ENCODE measurements around the gene EXOC7. TPM values are rescaled to one million over a fixed set of nuclear protein-coding genes. Genes with fewer than 3 reads are reported as not detected.
A peak's percentile ranks its signal among the peaks of the same experiment; 100 is the strongest.

Gene EXOC7
- total RNA-seq, 2 experiments from 2014 or later: 81.2 to 88.1 TPM

GRCh38 chr17:76088868-76089576 is 14.6 kb downstream of the EXOC7 start:
- Mint-ChIP-seq H3K27ac (no peak overlapping the region), H3K9me3 (no peaks in the 10 kb centered on the region), H3K36me3 (peaks cover 4% of the 10 kb centered on the region)

GRCh38 chr17:76088041-76088867 is 15.3 kb downstream of the EXOC7 start:
- DNase-seq: no peak
- peaks cover 4% of the 10 kb centered on the region for H3K36me3 Mint-ChIP-seq
- no peaks in the 10 kb centered on the region for H3K27me3 Mint-ChIP-seq
- no peak overlapping the region for H3K4me3 Mint-ChIP-seq
- no peaks in the 10 kb centered on the region for H3K9me3 Mint-ChIP-seq
- H3K4me1 Mint-ChIP-seq: no peaks in the 10 kb centered on the region
- no peak overlapping the region for H3K27ac Mint-ChIP-seq

More at GRCh38 chr17:76088868-76089576, 14.6 kb downstream of the EXOC7 start:
- Mint-ChIP-seq H3K4me1 (no peaks in the 10 kb centered on the region), H3K4me3 (no peak overlapping the region), H3K27me3 (no peaks in the 10 kb centered on the region)
- DNase-seq: no peak

- Mint-ChIP-seq H3K27ac (no peak overlapping the region), H3K4me1 (no peaks in the 10 kb centered on the region), H3K9me3 (no peaks in the 10 kb centered on the region), H3K27me3 (no peaks in the 10 kb centered on the region), H3K4me3 (no peak overlapping the region), H3K36me3 (peaks cover 4% of the 10 kb centered on the region)
- DNase-seq: no peak
Observed at GRCh38 chr17:76087531-76087930, 16.1 kb downstream of the EXOC7 start.

- H3K27ac Mint-ChIP-seq: no peak overlapping the region
- H3K36me3 Mint-ChIP-seq: peaks cover 2% of the 10 kb centered on the region
- no peak overlapping the region for H3K4me3 Mint-ChIP-seq
Observed at GRCh38 chr17:76086384-76086783, 17.2 kb downstream of the EXOC7 start.

GRCh38 chr17:76085731-76086366 is 17.7 kb downstream of the EXOC7 start:
- H3K9me3 Mint-ChIP-seq: no peaks in the 10 kb centered on the region
- H3K27ac Mint-ChIP-seq: no peak overlapping the region
- no peaks in the 10 kb centered on the region for H3K4me1 Mint-ChIP-seq
- H3K27me3 Mint-ChIP-seq: no peaks in the 10 kb centered on the region
- H3K4me3 Mint-ChIP-seq: no peak overlapping the region
- no peak for DNase-seq
- peaks cover 2% of the 10 kb centered on the region for H3K36me3 Mint-ChIP-seq

More at GRCh38 chr17:76086384-76086783, 17.2 kb downstream of the EXOC7 start:
- H3K27me3 Mint-ChIP-seq: no peaks in the 10 kb centered on the region
- no peaks in the 10 kb centered on the region for H3K4me1 Mint-ChIP-seq
- H3K9me3 Mint-ChIP-seq: no peaks in the 10 kb centered on the region
- no peak for DNase-seq

GRCh38 chr17:76085066-76085730 is 18.4 kb downstream of the EXOC7 start:
- no peak for DNase-seq
- no peaks in the 10 kb centered on the region for H3K27me3 Mint-ChIP-seq
- no peak overlapping the region for H3K27ac Mint-ChIP-seq
- peaks cover 2% of the 10 kb centered on the region for H3K36me3 Mint-ChIP-seq
- no peak overlapping the region for H3K4me3 Mint-ChIP-seq
- no peaks in the 10 kb centered on the region for H3K4me1 Mint-ChIP-seq
- H3K9me3 Mint-ChIP-seq: no peaks in the 10 kb centered on the region

GRCh38 chr17:76083536-76084182 is 19.9 kb downstream of the EXOC7 start:
- Mint-ChIP-seq H3K27ac (no peak overlapping the region), H3K36me3 (peaks cover 2% of the 10 kb centered on the region), H3K4me1 (peaks cover 7% of the 10 kb centered on the region), H3K4me3 (no peak overlapping the region), H3K27me3 (peaks cover 3% of the 10 kb centered on the region), H3K9me3 (no peaks in the 10 kb centered on the region)
- no peak for DNase-seq

- Mint-ChIP-seq H3K9me3 (no peaks in the 10 kb centered on the region), H3K27me3 (peaks cover 13% of the 10 kb centered on the region), H3K36me3 (peaks cover 2% of the 10 kb centered on the region), H3K27ac (no peak overlapping the region), H3K4me1 (peaks cover 10% of the 10 kb centered on the region), H3K4me3 (no peak overlapping the region)
- no peak for DNase-seq
Observed at GRCh38 chr17:76082326-76083251, 21.0 kb downstream of the EXOC7 start.

- Mint-ChIP-seq H3K4me1 (peaks cover 18% of the 10 kb centered on the region), H3K4me3 (no peak overlapping the region), H3K36me3 (no peaks in the 10 kb centered on the region), H3K27ac (peak overlapping the region; percentile 20), H3K27me3 (peaks cover 24% of the 10 kb centered on the region), H3K9me3 (no peaks in the 10 kb centered on the region)
- DNase-seq: no peak
Observed at GRCh38 chr17:76081295-76082210, 22.0 kb downstream of the EXOC7 start.

- Mint-ChIP-seq H3K27ac (no peak overlapping the region), H3K9me3 (no peaks in the 10 kb centered on the region), H3K36me3 (no peaks in the 10 kb centered on the region), H3K4me3 (no peak overlapping the region), H3K4me1 (peaks cover 24% of the 10 kb centered on the region), H3K27me3 (peaks cover 31% of the 10 kb centered on the region)
- no peak for DNase-seq
Observed at GRCh38 chr17:76080768-76081287, 22.8 kb downstream of the EXOC7 start.

GRCh38 chr17:76079956-76080767 is 23.4 kb downstream of the EXOC7 start:
- Mint-ChIP-seq H3K4me3 (no peak overlapping the region), H3K36me3 (no peaks in the 10 kb centered on the region), H3K4me1 (peaks cover 30% of the 10 kb centered on the region), H3K27me3 (peaks cover 37% of the 10 kb centered on the region), H3K27ac (no peak overlapping the region), H3K9me3 (no peaks in the 10 kb centered on the region)
- no peak for DNase-seq

- peaks cover 44% of the 10 kb centered on the region for H3K27me3 Mint-ChIP-seq
- no peak overlapping the region for H3K27ac Mint-ChIP-seq
- H3K36me3 Mint-ChIP-seq: no peaks in the 10 kb centered on the region
- H3K4me1 Mint-ChIP-seq: peaks cover 34% of the 10 kb centered on the region
- H3K9me3 Mint-ChIP-seq: no peaks in the 10 kb centered on the region
- DNase-seq: no peak
- H3K4me3 Mint-ChIP-seq: no peak overlapping the region
Observed at GRCh38 chr17:76079535-76079955, 24.0 kb downstream of the EXOC7 start.

All from activated naive CD8-positive, alpha-beta T cell treated with anti-CD3 and anti-CD28 coated beads for 36 hours (primary cell).